ENCODE results near the gene ARHGAP11A. TPM values are rescaled to one million over a fixed set of nuclear protein-coding genes. Genes with fewer than 3 reads are reported as not detected.

ARHGAP11A gene
- total and polyA plus RNA-seq, 10 of the 15 experiments (the other 5 are each of a cell fraction or from before 2014, with no cell fraction given), result 12.4 to 53.6 (median 36.5) TPM

DNA sequence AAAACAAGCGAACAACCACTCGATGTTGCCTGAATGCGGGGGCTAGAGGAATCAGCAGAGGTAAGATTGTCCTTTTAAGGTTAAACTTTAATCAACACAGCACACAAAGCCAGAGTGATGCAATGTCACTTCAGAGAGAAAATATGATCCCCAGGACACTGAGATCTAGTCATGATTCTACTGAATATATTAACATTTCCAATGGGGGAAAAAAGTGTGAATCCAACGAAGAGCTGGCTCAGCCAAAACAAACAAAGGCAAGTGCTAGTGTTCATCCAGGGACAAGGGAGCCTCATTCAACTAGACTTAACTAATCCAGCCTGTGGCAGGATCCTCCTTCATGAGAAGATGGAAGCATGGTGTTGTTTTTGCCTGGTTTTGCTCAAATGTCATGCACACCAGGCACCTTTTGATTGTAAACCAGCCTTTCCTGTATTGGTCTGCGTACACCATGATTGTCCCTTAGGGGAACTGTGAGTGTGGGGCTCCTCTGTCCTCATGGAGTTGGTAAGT lies 62.0 kb downstream of the ARHGAP11A start:
- Histone ChIP-seq H3K79me2 (ENCODE audit: control insufficient read depth, insufficient read depth, low read length) (no peaks in the 10 kb centered on the region), H3K27ac (ENCODE audit: control insufficient read depth, insufficient read depth) (no peak overlapping the region), H3K36me3 (ENCODE audit: control insufficient read depth in 2 of 2, insufficient read depth in 2 of 2, low read length in 1 of 2) (no peaks in the 10 kb centered on the region), H3K9ac (ENCODE audit: control insufficient read depth, insufficient read depth, low read length) (no peak overlapping the region), H3K27me3 (replicated peaks in 1 of 2; ENCODE audit: control insufficient read depth in 2 of 2, insufficient read depth in 2 of 2, low read length in 1 of 2) (peaks cover 0 to 2% of the 10 kb centered on the region in 2 experiments; a peak in 1 of 4 replicates), H3K4me2 (ENCODE audit: control insufficient read depth, insufficient read depth) (no peak overlapping the region), H3K9me3 (replicated peaks; ENCODE audit: control insufficient read depth, insufficient read depth, low read length) (no peaks in the 10 kb centered on the region), H2AFZ (ENCODE audit: control insufficient read depth, low read depth, low read length) (no peak overlapping the region), H4K20me1 (ENCODE audit: control insufficient read depth, insufficient read depth) (no peaks in the 10 kb centered on the region), H3K4me1 (ENCODE audit: control insufficient read depth, insufficient read depth, low read length) (no peaks in the 10 kb centered on the region), H3K4me3 (no peak overlapping the region)
- in situ Hi-C loops (cut with MboI), result no loop called here
- no TSS peak for BruUV-seq (replicated peaks)
- ChIA-PET POLR2A (no interaction called here), CTCF (interaction anchor here (0.8 to 3.7 kb wide), 2 partner anchors 15 to 26 kb away, joined by 4 to 16 read pairs; no protein-coding TSS in a partner anchor), SMC1A (ENCODE audit: uncharacterized antibody, unreplicated experiment) (no interaction called here), RAD21 (ENCODE audit: unreplicated experiment) (interaction anchor here (1.0 kb wide), 1 partner anchor 317 kb away, joined by 3 read pairs; no protein-coding TSS in a partner anchor)
- 98% methylated on average over 5 of the region's 5 CpGs for WGBS (ENCODE audit: insufficient coverage, insufficient replicate concordance, low lambda C conversion rate, missing lambda C conversion rate)
- DNase-seq (ENCODE audit: low read depth, low spot score) (no peak), FAIRE-seq (no peak), ATAC-seq (no peak)
- intact Hi-C loops (cut with micrococcal nuclease; ENCODE audit: unreplicated experiment), result no loop called here
- TF ChIP-seq GABPA (IDR thresholded peaks at IDR 0.05; ENCODE audit: low read depth) (no peak), NFXL1 (IDR thresholded peaks at IDR 0.05; ENCODE audit: borderline replicate concordance) (no peak), PML (IDR thresholded peaks at IDR 0.05; ENCODE audit: low read length) (no peak), EP300 (IDR thresholded peaks at IDR 0.05; ENCODE audit: borderline replicate concordance in 1 of 2, control insufficient read depth in 1 of 2, low read depth in 2 of 2, low read length in 2 of 2) (no peak), NR2C1 (IDR thresholded peaks at IDR 0.05) (no peak), SREBF1 (IDR thresholded peaks at IDR 0.05; ENCODE audit: low read length) (no peak), IKZF1 (conservative IDR thresholded peaks at IDR 0.05) (no peak)
- TF ChIP-seq, protein P1, sequence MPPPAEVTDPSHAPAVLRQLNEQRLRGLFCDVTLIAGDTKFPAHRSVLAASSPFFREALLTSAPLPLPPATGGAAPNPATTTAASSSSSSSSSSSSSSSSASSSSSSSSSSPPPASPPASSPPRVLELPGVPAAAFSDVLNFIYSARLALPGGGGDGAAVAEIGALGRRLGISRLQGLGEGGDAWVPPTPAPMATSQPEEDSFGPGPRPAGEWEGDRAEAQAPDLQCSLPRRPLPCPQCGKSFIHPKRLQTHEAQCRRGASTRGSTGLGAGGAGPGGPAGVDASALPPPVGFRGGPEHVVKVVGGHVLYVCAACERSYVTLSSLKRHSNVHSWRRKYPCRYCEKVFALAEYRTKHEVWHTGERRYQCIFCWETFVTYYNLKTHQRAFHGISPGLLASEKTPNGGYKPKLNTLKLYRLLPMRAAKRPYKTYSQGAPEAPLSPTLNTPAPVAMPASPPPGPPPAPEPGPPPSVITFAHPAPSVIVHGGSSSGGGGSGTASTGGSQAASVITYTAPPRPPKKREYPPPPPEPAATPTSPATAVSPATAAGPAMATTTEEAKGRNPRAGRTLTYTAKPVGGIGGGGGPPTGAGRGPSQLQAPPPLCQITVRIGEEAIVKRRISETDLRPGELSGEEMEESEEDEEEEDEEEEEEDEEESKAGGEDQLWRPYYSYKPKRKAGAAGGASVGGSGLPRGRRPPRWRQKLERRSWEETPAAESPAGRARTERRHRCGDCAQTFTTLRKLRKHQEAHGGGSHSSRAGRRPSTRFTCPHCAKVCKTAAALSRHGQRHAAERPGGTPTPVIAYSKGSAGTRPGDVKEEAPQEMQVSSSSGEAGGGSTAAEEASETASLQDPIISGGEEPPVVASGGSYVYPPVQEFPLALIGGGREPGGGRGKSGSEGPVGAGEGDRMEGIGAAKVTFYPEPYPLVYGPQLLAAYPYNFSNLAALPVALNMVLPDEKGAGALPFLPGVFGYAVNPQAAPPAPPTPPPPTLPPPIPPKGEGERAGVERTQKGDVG (CRISPR knock-in tag; IDR thresholded peaks at IDR 0.05), result no peak
- TF ChIP-seq, protein P2, sequence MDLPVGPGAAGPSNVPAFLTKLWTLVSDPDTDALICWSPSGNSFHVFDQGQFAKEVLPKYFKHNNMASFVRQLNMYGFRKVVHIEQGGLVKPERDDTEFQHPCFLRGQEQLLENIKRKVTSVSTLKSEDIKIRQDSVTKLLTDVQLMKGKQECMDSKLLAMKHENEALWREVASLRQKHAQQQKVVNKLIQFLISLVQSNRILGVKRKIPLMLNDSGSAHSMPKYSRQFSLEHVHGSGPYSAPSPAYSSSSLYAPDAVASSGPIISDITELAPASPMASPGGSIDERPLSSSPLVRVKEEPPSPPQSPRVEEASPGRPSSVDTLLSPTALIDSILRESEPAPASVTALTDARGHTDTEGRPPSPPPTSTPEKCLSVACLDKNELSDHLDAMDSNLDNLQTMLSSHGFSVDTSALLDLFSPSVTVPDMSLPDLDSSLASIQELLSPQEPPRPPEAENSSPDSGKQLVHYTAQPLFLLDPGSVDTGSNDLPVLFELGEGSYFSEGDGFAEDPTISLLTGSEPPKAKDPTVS (IDR thresholded peaks at IDR 0.05; ENCODE audit: low read depth, low read length), result no peak
